ENCODE data around the gene TLX1.
"Not testable (repeated sequence)": the region's sequence is repeated elsewhere in the genome, so short reads cannot be mapped to it uniquely, and the experiment has no call there.

TLX1 gene

GRCh38 chr10:101146392-101147251 is 15.5 kb downstream of the TLX1 start:
- DNase-seq (ENCODE audit: low read depth in 1 of 2, low spot score in 1 of 2) = no peak

DNA sequence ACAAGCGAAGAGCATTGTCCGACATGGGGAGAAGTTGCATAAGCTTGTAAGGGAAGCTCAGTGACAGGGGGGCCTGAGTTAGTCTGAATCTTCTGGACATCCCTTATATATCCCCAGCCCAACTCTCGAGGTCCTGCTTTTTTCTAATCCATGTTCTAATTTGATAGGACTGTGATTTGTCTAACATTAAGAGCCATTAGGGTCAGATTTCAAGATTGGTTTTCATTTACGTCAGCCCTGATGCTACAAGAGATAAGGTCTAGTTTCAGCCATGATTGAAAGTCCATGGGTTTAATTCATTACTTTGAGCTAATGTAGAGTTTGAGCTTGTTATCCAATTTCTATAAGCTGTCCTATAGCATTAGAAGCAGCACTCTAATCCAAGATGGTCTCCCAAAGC is 20.3 kb downstream of the TLX1 start:
- DNase-seq (ENCODE audit: low read depth in 1 of 2, low spot score in 1 of 2) = no peak

DNA sequence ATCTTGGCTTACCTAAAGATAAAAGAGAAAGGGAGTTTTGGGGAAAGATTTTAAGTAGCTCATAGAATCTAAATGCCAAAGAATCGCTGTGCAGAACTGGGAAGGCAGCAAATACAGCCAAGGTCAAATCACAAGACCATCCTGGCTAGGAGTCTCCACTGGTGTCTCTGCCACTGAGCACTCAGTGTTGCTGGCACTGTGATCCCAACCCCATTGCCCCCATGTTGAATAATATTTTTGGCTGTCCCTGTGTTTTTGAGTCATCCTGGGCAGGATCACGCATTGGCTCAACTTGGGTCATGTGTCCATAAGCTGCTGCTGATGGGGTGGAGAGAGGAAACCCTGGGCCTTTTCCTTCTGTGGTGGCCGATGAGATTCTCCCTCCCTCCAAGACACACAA is 21.2 kb downstream of the TLX1 start:
- DNase-seq (ENCODE audit: low read depth in 1 of 2, low spot score in 1 of 2) = no peak

GRCh38 chr10:101154506-101154905 is 23.4 kb downstream of the TLX1 start:
- DNase-seq (ENCODE audit: low read depth in 1 of 2, low spot score in 1 of 2) = not testable (repeated sequence)

GRCh38 chr10:101155896-101156295 is 24.8 kb downstream of the TLX1 start:
- no peak for DNase-seq (ENCODE audit: low read depth in 1 of 2, low spot score in 1 of 2)

- DNase-seq (ENCODE audit: low read depth in 1 of 2, low spot score in 1 of 2) = no peak
These were observed 26.8 kb downstream of the TLX1 start for GRCh38 chr10:101157756-101158458.

DNA sequence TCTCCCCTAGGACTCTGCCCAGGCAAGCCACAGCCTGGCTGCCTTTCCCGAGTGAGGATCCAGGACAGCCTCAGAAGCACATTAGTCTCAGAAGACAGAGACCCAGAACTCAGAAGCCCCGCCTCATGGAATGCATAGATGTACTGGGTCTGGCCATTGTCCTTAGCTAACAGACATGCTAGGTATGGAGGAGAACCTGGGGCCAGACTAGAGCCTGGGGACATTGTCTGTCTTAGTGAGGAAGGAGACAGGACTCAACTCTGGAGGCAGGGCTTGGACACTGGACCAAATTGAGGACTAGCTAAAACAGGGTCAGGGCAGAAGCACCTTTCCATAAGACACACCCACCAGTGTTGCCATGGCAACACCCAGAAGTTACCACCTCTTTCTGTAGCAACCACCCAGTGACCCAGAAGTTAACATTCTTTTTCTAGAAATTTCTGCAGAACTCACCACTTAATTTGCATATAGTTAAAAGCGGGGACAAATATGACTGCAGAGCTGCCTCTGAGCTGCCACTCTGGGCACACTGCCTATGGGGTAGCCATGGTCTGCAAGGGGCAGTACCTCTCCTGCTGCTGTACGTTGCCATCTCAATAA is 27.5 kb downstream of the TLX1 start:
- DNase-seq (ENCODE audit: low read depth in 1 of 2, low spot score in 1 of 2) = no peak

DNA sequence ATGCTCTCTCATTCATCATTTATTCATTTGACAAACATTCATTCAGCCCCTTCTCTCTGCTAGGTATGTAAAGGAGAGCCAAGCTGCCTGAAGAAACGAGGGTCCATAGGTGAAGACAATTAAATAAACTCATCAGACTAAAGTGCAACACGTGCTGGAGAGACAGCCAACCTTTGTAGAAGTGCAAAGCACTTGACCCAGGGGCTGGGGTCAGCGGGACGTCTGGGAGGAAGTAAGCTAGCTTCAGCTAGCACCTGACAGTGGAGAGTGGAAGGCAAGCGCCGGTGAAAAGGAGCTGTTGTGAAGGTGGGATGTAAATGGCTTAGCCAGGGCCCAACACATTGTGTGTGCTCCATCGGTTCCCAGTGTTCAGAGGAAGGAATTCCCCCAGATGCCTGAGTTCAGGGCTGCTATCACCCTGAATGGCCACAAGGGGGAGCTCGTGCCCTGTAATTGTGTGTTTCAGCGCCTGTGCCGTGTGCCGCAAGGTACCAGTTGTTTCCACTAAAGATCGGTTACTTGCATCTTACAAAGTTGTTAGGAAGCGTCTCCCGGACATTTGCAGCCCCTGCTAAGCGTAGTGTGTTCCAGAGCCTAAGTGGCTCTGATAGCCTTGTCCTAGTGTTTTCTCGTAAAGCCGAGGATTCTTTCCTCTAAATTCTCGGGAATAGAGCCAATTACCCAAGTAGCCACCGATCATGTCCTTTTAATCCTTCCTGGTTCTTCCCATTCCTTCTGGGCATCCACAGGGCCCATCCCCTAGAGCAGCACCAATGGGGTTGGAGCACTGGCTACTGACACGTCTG is 30.6 kb downstream of the TLX1 start:
- peak; percentile 51 to 73 for DNase-seq (ENCODE audit: low read depth in 1 of 2, low spot score in 1 of 2)

- DNase-seq (ENCODE audit: low read depth in 1 of 2, low spot score in 1 of 2) = no peak
These were observed 31.6 kb downstream of the TLX1 start for GRCh38 chr10:101162677-101163076.

DNA sequence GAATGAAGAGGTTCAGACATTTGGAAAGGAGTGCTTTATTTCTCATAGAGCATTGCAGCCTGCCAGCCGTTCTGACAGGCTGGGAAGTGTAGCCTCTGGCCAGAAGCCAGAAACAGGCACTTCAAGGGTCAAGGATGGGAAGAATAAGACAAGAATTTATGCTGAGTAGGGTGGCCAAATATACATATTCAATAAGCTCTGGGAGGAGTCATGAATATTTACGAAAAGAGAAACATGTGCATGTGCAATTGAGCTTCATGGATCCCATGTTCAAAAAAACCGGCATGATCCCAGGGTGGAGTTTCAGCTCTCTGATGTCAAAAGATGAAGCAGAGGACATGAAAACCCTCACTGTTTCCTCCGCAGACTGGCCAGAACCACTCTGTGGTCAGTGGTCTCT is 32.9 kb downstream of the TLX1 start:
- no peak for DNase-seq (ENCODE audit: low read depth in 1 of 2, low spot score in 1 of 2)

DNA sequence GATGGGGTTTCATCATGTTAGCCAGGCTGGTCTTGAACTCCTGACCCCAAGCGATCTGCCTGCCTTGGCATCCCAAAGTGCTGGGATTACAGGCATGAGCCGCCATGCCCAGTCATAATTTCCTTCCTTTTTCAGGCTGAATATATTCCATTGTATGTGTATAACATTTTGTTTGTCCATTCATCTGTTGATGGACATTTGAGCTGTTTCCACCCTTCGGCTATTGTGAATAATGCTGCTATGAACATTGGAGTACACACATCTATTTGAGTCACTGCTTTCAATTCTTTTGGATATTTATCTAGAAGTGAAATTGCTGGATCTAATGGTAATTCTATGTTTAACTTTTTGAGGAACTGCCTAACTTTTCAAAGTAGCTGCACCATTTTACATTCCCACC is 34.6 kb downstream of the TLX1 start:
- DNase-seq (ENCODE audit: low read depth in 1 of 2, low spot score in 1 of 2) = no peak

- no peak for DNase-seq (ENCODE audit: low read depth in 1 of 2, low spot score in 1 of 2)
These were observed 35.3 kb downstream of the TLX1 start for GRCh38 chr10:101166430-101166829.

- DNase-seq (ENCODE audit: low read depth in 1 of 2, low spot score in 1 of 2) = no peak
These were observed 41.6 kb downstream of the TLX1 start for GRCh38 chr10:101172741-101173140.

DNA sequence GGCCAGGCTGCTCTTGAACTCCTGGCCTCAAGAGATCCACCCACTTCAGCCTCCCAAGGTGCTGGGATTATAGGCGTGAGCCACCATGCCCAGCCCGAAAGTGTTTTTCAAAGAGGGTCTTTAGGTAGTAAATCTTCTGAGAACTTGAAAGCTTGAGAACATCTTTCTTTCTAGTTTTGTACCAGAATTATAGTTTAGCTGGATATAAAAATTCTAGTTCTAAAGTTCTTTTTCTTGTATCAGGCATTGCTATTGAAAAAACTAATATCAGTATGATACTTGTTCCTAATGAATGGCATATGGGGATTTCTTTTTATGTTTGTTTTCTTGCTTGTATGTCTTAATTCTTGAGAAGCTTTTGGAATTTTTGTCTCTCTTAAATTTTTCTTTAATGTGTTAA is 43.2 kb downstream of the TLX1 start:
- DNase-seq (ENCODE audit: low read depth in 1 of 2, low spot score in 1 of 2) = no peak

DNA sequence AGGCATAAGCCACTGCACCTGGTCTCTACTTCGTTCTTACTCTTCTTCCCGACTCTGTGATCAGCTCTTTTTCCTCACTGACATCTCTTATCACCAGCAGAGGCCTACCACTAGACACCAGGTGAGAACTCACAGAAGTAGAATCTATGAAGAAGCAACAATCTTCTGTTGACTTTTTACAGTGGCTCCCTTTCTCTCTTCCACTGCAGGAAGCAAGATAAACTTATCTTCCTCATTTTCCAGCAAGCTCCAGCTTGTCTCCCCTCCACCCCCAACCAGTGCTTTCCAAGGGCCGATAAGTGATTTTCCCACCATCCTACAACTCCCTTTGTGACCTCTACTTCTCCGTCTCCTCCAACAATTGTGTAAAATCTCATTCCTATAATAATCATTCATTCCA is 45.5 kb downstream of the TLX1 start:
- DNase-seq (ENCODE audit: low read depth in 1 of 2, low spot score in 1 of 2) = no peak

GRCh38 chr10:101182936-101183335 is 51.8 kb downstream of the TLX1 start:
- no peak for DNase-seq (ENCODE audit: low read depth in 1 of 2, low spot score in 1 of 2)

DNA sequence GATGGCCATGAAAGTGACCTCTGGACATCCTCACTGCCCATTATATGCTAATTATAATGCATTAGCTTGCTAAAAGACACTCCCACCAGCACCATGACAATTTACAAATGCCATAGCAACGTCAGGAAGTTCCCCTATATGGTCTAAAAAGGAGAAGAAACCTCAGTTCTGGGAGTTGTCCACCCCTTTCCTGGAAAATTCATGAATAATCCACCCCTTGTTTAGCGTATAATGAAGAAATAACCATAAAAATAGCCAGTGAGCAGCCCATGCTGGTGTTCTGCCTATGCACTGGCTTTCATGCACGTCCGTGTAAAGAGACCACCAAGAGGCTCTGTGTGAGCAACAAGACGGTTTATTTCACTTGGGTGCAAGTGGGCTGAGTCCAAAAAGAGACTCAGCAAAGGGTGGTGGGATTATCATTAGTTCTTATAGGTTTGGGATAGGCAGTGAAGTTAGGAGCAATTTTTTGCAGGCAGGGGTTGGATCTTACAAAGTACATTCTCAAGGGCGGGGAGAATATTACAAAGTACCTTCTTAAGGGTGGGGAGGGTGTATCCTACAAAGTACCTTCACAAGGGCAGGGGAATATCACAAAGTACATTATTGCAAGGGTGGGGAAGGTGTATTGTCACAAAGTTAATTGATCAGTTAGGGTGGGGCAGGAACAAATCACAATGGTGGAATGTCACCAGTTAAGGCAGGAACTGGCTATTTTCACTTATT is 52.5 kb downstream of the TLX1 start:
- DNase-seq (ENCODE audit: low read depth in 1 of 2, low spot score in 1 of 2) = no peak

Data from activated CD4-positive, alpha-beta T cell treated with anti-CD3 and anti-CD28 coated beads, Interleukin-2, amount 50 U/mL, for 24 hours (primary cell).